GM20431 (cell line): ENCODE data around the gene GRPEL1.

Experiments used
- in situ Hi-C: fragments of 300-500 bp; cut with MseI, MboI; formaldehyde crosslinking; loops from one replicate; pipeline ENCODE4 v1.15.0; 2020; ENCODE audit warnings: low sequenced_read_pairs; ENCODE audit not compliant: unreplicated experiment

Gene GRPEL1

DNA sequence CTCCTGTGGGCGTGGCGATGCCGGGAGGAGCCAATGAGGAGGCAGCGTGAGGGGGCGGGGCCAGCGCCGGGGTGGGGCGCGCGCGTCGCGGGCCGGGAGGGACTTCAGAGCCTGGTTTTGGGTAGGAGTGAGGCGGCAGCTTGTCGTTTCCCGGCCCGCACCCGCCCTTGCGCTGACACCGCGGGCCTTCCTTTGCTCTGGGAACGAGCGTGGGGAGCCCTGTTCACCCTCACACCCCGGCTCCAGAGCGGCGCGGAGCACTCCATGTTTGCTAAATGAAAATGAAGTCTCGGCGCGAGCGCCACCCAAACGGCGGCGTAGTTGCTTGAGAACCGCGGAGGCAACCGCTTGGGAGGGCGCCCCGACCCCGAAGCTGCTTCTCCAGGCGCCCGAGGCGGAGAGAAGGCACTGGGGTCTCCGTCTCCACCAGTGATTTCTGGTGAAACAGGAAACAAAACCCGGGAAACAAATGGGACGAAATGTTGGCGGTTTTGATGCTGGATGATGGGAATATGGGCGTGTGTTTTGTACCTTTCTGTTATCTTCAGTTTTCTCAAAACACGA lies 497 bp upstream of the GRPEL1 start:
- in situ Hi-C loops = loop anchor here (25.0 kb wide), 1 partner anchor 356 kb away; the partner anchor contains the start of genes BLOC1S4 and MRFAP1L1

DNA sequence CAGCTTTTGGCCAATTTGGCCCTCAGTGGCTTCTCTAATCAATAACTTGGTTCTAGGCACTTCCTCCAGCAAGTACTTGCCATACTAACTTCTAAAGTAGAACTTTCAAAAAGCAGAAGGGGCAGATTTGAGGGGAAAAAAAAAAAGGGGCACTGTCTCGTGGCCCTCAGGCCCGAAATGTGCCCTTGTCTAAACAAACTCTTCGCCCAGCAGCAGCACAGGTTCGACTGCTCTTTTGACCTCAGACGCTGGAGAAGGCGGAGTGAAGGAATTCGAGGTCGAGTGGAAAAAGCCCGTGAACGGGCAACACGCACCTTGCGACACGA lies 775 bp downstream of the GRPEL1 start:
- in situ Hi-C loops = loop anchor here (25.0 kb wide), 1 partner anchor 355 kb away; the partner anchor contains the start of genes BLOC1S4 and MRFAP1L1

DNA sequence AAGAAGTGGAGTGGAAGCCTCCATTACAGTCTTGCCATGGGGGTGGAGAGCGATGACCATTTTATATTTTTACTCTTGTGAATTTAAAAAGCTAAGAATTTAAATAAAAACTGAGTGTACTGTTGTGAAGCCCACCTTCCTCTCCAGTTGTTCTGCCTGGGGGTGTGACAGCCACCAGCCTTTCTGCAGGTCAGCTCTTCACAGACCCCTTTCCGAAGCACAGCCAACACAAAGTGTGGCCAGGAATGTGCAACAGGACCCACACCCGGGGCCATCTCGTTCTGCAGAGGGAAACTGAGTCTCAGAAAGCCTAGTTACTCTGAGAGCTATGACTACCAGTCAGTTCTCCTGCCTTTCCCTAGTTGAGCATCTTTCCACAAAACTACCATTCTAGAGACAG lies 1.4 kb downstream of the GRPEL1 start:
- in situ Hi-C loops = loop anchor here (25.0 kb wide), 1 partner anchor 354 kb away; the partner anchor contains the start of genes BLOC1S4 and MRFAP1L1

DNA sequence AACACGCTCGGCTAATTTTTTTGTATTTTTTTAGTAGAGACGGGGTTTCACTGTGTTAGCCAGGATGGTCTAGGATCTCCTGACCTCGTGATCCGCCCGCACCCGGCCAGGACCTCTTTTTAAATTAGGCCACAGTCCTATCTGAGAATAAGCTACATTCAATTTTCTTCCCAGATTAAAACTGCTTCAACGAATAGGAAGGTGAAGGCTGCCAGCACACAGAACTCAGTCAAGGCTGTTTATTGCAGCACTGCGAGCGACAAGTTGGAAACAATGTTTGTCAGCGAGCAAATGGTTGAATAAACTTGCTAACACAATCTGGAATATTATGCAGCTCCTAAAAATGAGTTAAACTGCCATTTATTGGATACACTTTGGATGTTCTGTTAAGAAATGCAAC lies 1.9 kb downstream of the GRPEL1 start:
- in situ Hi-C loops = loop anchor here (25.0 kb wide), 1 partner anchor 354 kb away; the partner anchor contains the start of genes BLOC1S4 and MRFAP1L1

DNA sequence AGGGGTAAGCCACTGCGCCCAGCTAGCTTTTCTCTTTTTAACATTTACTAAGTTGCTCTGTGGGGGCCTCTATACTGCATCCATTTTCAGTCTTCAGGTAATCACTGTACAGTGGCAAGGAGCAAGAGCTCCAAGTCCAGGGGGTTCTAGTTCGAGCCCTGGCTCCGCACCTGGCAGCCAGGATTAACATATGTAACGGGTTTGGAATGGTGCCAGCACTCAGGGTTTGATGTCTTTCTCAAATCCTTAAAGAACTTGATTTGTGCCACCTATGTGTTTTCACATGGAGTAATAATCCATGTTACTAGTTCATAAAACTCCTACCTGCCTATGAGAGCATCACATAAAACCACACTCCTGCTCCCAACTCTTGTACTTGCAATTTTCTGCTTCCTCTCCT lies 4.5 kb downstream of the GRPEL1 start:
- in situ Hi-C loops = loop anchor here (25.0 kb wide), 1 partner anchor 351 kb away; the partner anchor contains the start of genes BLOC1S4 and MRFAP1L1

DNA sequence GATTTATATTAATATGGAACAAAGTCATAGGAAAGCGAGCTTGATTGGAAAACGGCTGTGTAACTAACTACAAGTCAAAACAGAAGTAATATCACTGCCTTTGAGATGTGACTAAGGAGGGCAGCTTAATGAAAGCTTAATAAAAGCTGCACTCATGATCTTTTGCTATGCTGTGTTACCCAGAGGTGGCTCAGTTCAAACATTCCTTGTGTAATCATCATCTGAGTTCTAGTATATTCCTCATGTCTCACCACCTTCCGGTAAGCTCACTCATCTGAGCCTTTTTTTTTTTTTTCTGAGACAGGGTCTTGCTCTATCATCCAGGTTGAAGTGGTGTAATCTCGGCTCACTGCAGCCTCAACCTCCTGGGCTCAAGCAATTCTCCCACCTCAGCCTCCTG lies 5.0 kb downstream of the GRPEL1 start:
- in situ Hi-C loops = loop anchor here (25.0 kb wide), 1 partner anchor 351 kb away; the partner anchor contains the start of genes BLOC1S4 and MRFAP1L1

DNA sequence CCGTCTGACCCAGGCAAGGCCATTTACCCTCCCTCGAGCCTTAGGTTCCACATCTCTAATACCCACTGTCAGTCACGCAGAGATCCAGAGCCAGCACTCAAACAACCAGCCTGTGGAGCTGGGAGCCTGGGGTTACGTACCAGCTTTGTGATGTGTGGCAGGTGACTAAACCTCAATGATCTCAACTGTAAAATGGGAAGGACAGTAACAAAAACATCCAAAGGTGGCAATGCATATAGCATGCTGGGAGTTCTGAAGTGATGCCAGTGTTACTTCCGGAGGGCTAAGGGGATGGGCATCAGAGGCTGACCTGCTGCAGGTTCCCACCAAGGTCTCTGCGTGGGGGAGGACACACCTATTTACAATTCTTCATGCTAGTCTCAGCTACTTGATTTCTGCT lies 6.0 kb downstream of the GRPEL1 start:
- in situ Hi-C loops = loop anchor here (25.0 kb wide), 1 partner anchor 350 kb away; the partner anchor contains the start of genes BLOC1S4 and MRFAP1L1

DNA sequence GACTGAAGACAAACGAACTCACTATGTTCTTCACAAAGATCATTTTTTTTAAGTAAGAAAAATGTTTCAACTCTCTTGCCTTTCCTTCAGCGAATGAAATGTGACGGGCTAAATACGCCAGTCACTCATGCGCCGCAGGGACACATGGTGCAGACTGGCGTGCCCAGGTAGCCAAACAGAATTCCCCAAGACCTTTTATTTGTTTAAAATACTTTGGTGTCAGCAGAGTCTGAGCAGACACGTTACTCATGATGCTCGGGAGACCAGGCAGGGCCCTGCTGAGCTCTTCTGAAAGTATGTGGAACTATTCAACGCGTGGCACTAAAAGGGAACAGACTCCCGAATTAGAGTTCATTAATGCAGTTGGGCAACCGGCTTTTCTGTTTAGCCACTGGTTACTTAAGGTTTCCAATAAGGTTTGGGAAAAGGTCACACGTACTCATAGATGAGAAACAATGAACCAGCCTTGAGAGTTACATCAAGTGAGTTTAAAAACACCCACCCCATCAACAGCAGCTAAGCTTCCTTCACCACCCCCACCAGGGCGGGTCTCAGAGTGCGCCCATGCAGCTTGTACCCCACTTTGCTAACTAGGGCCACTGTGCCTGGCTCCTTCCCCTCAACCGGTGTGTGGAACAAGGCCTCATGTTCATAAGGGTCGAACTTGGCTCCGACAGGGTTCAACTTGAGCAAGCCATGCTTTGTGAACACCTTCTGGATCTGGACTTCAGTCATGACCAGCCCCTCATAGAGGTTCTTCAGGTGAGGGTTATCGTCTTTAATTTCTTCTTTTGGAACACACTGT lies 7.3 kb downstream of the GRPEL1 start:
- in situ Hi-C loops = loop anchor here (25.0 kb wide), 1 partner anchor 348 kb away; the partner anchor contains the start of genes BLOC1S4 and MRFAP1L1

DNA sequence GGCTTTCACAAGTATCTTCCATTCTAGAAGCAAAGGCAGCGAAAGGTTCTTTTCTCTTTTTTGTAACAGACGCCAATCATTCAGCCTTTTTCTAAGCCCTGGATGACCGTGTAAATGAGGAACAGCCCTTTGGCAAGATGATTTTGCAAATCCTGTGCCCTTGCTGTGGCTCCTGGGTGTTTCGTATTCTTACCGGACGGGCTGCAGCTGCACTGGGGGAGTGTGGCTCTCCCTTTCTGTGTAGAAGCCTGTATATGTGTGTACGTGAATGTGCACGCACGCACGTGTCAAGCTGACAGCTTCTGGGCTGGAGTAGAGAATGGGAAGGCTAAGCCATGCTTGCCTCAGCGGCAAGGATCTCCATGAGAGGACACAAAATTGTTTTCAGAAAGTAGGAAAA lies 8.2 kb downstream of the GRPEL1 start:
- in situ Hi-C loops = loop anchor here (25.0 kb wide), 1 partner anchor 347 kb away; the partner anchor contains the start of genes BLOC1S4 and MRFAP1L1

DNA sequence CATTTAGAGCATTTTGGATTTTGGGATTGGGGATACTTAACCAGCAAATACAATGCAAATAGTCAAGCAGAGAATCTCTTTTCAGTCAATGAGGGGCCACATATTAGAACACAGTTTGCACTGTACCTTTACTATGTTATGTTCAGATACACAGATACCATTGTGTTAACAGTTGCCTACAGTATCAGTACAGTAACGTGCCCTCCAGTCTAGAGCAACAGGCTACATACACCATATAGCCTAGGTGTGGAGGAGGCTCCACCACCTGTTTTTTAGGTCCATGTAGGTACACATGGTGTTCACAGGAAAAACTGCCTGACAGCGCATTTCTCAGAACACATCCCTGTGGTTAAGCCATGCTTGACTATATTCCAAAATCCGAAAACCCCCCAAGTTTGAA lies 9.1 kb downstream of the GRPEL1 start:
- in situ Hi-C loops = loop anchor here (25.0 kb wide), 1 partner anchor 346 kb away; the partner anchor contains the start of genes BLOC1S4 and MRFAP1L1

DNA sequence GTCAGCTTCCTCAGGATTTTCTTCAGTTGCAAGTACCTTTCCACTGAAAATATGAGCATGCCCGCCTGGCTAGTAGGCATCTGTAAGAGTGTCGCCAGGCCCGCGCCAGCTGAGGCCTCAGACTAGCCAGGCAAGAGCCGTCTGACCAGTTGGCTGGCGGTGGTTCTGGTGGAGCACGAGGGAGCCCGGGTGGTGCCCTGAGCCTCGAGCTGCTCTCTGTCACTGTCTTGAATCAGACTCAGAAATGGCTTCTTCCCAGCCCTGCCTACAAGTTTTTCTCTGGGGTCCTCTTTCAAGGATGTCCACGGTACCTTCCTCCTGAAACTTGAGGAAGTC lies 11.9 kb downstream of the GRPEL1 start:
- in situ Hi-C loops = loop anchor here (25.0 kb wide), 1 partner anchor 344 kb away; the partner anchor contains the start of genes BLOC1S4 and MRFAP1L1

DNA sequence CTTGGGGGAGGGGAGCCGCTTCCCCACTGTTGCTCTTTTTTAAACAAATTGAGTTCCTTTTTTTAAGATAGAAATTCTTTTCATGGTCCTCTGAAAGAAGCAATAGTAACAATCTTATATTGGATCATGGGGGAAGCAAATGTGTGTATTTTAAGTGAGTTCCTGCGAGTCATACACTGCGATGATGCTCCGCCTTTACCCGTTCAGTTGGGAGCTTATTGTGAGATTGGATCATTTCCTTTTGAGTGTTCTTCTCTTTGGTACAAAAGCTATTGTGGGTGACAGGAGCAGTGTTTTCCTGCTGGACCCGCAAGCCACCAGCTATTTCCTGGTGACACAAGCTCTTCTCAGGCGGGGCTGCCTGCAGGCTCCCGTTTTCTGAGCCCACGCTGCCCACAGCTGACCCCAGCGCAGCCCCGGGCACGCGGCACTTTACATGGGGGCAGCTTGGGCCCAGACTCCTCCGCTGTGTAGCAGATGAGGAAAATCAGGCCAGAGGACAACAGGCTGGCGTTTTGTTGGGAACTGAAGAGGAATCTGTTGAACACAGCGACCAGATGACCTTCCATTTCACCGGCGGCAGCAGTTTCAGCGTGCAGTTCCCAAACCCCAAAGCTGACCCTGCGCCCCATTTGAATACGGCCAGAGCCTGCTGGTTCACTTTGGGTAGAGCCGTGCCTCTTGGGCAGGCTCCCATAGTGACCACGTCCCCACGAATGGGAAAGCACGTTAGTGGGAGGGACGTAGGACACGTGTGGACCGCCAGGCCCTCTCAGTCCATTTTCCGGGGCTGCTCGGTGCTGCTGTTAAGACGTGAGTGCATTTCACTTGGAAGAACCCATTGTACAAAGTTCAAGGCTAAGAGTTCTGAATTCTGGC lies 12.5 kb downstream of the GRPEL1 start:
- in situ Hi-C loops = loop anchor here (25.0 kb wide), 1 partner anchor 343 kb away; the partner anchor contains the start of genes BLOC1S4 and MRFAP1L1

DNA sequence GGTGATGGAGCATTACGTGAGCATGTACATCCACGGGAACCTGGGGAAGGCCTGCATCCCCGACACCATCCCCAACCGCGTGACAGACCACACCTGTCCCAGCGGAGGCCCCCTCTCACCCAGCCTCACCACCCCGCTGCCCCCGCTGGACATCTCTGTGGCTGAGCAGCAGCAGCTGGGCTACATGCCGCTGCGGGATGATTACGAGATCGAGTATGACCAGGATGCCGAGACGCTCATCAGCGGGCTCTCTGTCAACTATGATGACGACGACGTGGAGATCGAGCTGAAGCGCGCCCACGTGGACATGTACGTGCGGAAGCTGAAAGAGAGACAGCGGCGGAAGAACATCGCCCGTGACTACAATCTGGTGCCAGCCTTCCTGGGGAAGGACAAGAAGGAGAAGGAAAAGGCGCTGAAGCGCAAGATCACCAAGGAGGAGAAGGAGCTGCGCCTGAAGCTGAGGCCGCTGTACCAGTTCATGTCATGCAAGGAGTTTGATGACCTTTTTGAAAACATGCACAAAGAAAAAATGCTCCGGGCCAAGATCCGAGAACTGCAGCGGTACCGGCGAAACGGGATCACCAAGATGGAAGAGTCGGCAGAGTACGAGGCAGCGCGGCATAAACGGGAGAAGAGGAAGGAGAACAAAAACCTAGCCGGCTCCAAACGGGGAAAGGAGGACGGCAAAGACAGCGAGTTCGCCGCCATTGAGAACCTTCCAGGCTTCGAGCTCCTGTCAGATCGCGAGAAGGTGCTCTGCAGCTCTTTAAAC lies 13.6 kb downstream of the GRPEL1 start:
- in situ Hi-C loops = loop anchor here (25.0 kb wide), 1 partner anchor 342 kb away; the partner anchor contains the start of genes BLOC1S4 and MRFAP1L1

DNA sequence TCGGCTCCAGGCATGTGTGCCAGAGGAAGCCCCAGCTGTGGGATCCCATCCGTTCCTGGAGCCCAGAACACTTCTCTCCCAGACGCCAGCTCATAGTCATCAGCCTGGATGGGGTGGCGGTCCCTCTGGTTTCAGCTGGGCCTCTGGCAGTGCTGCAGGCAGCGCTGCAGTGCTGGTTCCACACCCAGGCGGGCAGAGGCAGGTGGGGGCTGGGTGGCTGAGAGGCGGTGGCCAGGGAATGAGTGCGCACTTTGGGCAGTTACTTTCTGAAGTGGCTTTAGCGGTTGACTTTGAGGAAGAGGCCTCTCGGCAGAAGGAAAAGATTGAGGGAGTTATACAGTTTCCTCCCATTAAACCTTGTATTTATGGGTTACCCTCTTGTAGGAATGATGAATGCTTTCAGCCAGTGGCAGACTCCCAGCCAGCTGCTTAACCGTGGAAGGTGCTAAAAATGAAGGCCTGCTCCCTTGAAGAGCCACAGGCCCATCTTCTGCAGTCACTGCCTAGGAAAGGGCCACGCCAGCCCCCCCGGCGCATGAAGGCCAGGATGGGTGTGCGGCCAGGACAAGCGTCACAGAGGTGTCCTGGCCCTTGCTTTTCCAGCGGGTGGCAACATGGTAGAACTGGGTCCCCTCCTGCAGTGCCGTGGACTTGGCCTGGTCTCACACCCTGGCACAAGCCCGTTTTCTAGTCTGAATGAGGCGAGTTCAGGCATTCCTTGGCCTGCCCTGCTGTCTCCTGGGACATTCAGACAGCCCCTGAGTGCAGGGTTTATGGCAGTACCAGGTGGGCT lies 14.7 kb downstream of the GRPEL1 start:
- in situ Hi-C loops = loop anchor here (25.0 kb wide), 1 partner anchor 341 kb away; the partner anchor contains the start of genes BLOC1S4 and MRFAP1L1

DNA sequence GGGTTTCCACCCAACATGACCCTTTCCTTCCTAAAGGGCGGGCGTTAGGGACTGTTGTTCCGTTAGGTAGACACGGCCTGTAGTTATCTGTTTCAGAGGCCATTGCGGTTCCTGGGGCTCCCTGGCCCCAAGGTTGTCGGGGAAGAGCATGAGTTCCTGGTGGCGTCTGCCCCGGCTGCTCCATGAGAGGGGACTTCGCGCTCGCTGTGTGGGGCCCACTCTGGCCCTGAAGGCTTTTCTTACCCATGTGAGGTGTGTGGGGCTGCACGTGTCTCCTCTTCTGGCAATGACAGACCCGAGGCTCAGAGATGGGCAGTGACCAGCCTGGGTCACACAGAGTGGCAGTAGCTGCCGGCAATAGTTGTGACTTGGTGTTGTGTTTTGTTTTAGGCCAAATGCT lies 15.6 kb downstream of the GRPEL1 start:
- in situ Hi-C loops = loop anchor here (25.0 kb wide), 1 partner anchor 340 kb away; the partner anchor contains the start of genes BLOC1S4 and MRFAP1L1

DNA sequence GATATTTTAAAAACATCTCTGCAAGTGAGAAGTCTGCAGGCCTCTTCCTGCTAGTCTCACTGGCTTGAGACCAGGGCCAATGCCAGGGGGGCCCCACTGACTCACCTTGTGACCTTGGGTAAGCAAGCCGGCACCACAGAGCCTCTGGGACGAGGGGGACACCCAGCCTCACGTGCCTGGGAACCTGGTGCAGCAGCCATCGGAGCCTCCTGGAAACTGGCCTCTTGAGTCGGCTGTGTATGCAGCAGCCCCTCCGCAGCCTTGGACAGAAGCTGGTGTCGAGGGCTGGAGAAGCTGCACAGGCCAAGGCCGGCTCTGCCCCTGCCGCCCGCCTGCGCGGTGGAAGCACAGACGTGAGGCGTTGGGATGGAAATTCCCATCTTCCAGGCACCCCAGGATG lies 16.0 kb downstream of the GRPEL1 start:
- in situ Hi-C loops = loop anchor here (25.0 kb wide), 1 partner anchor 340 kb away; the partner anchor contains the start of genes BLOC1S4 and MRFAP1L1

DNA sequence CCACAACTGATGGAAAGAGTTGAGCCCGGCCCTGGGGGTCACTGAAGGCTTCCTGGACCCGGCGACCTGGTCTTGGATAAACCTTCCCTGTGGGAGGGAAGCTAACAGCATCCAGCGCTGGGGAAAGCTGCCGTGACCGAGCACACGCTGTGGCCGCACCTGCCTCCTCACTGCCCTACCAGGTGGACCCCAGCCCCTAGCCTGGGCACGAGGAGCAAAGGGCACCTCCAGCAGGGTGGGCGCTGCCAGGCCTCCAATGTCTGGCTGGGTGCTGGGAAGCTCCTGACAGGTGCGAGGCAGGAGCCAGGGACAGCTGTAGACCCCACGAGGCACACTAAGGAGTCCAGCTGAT lies 16.7 kb downstream of the GRPEL1 start:
- in situ Hi-C loops = loop anchor here (25.0 kb wide), 1 partner anchor 339 kb away; the partner anchor contains the start of genes BLOC1S4 and MRFAP1L1
